K562 (cell line): ENCODE data around the gene PFN3. TPM values are rescaled to one million over a fixed set of nuclear protein-coding genes. Genes with fewer than 3 reads are reported as not detected.

Source experiments
- CCAR2 ChIP-seq: fragments of 200-400 bp; formaldehyde crosslinking; IDR thresholded peaks from 2 replicates; pipeline ENCODE4 v1.6.1; 2017; ENCODE audit warnings: mild to moderate bottlenecking, low read depth, low read length
- FOSL1 ChIP-seq: fragments of 200-800 bp; sonication (Bioruptor generic); conservative IDR thresholded peaks from 2 replicates; pipeline ENCODE4 v1.6.1; 2016; ENCODE audit warnings: missing genetic modification characterization, missing compliant biosample characterization
- HNRNPH1 ChIP-seq: fragments of 200-400 bp; formaldehyde crosslinking; optimal IDR thresholded peaks from 2 replicates; pipeline ENCODE3; 2017; ENCODE audit warnings: low read depth, mild to moderate bottlenecking, low read length, moderate library complexity
- HNRNPL ChIP-seq: fragments of 200-400 bp; formaldehyde crosslinking; IDR thresholded peaks from 2 replicates; pipeline ENCODE4 v1.6.1; 2017; ENCODE audit warnings: low read depth, mild to moderate bottlenecking, low read length
- MAFF ChIP-seq: IDR thresholded peaks from 2 replicates; pipeline ENCODE4 v1.6.1; 2012; ENCODE audit warnings: low read length, improper control_type of control experiment
- NRF1 ChIP-seq, 2 experiments: fragments of 450-650 bp; IDR thresholded peaks in 1 of 2; conservative IDR thresholded peaks in 1 of 2; 2 replicates each; pipeline ENCODE4 v1.6.1; 2014; ENCODE audit warnings: mild to moderate bottlenecking in 2 of 2
- POLR2A ChIP-seq: fragments of 450-650 bp; conservative IDR thresholded peaks from 2 replicates; pipeline ENCODE4 v1.6.1; 2016
- RUNX1 ChIP-seq: sonication (generic); IDR thresholded peaks from 2 replicates; pipeline ENCODE4 v1.6.1; 2016; ENCODE audit warnings: antibody characterized with exemption, low read depth
- TAF15 ChIP-seq: fragments of 200-400 bp; formaldehyde crosslinking; IDR thresholded peaks from 2 replicates; pipeline ENCODE4 v1.6.1; 2017; ENCODE audit warnings: mild to moderate bottlenecking, low read depth, low read length, moderate library complexity
- ZFX ChIP-seq: sonication (generic); formaldehyde crosslinking; IDR thresholded peaks from 2 replicates; pipeline ENCODE4 v1.8.0; 2022; ENCODE audit warnings: mild to moderate bottlenecking, missing genetic modification reagents, moderate library complexity
- ZNF583 ChIP-seq: fragments of 250-450 bp; sonication (Bioruptor Pico); IDR thresholded peaks from 2 replicates; pipeline ENCODE4 v1.4.0; 2020
- polyA plus RNA-seq, 8 experiments: library from polyadenylated mRNA; depleted of rRNA in 4 of 8; stranded (reverse) in 5 of 8; unstranded in 3 of 8; fragments of >200 nt; fragmentation: Nextera tagmentation in 2 of 8; fragmentation: Illumina TruSeq in 1 of 8; extraction: Ambion mirVana in 2 of 8; extraction: Trizol in 1 of 8; gene quantifications; 2 replicates each; pipeline versions ENCODE4 v1.2.1 to v1.2.3, GENCODE V29; 2011 to 2014; ENCODE audit warnings: inconsistent platforms in 1 of 8, missing spikeins in 1 of 8
- total RNA-seq, 7 experiments: library from RNA; depleted of rRNA in 6 of 7; stranded (reverse); fragments of >200 nt in 6 of 7; fragmentation: Illumina TruSeq in 2 of 7; extraction: Trizol in 2 of 7; gene quantifications; 2 replicates each; pipeline versions ENCODE4 v1.2.1 to v1.2.3, GENCODE V29; 2011 to 2021; ENCODE audit warnings: low replicate concordance in 1 of 7
- TF ChIP-seq, protein P1 (sequence below): fragments of 250-450 bp; sonication (Bioruptor Pico); IDR thresholded peaks from 2 replicates; pipeline ENCODE4 v1.9.0; 2021; ENCODE audit warnings: mild to moderate bottlenecking, inconsistent platforms
- TF ChIP-seq, protein P2 (sequence below), 2 experiments: fragments of 450-650 bp in 1 of 2; sonication (generic) in 1 of 2; formaldehyde crosslinking in 1 of 2; IDR thresholded peaks; 2 replicates each; pipeline versions ENCODE4 v1.7.1 to v1.9.0; 2016 to 2022; ENCODE audit warnings: inconsistent platforms in 1 of 2, mild to moderate bottlenecking in 1 of 2, missing genetic modification reagents in 1 of 2
- TF ChIP-seq, protein P3 (sequence below): fragments of 450-650 bp; formaldehyde crosslinking; IDR thresholded peaks from 2 replicates; pipeline ENCODE4 v1.4.0; 2022; ENCODE audit warnings: missing genetic modification characterization

Gene PFN3
- total and polyA plus RNA-seq, 9 of the 15 experiments (the other 6 are each of a cell fraction or from before 2014, with no cell fraction given), result not detected

DNA sequence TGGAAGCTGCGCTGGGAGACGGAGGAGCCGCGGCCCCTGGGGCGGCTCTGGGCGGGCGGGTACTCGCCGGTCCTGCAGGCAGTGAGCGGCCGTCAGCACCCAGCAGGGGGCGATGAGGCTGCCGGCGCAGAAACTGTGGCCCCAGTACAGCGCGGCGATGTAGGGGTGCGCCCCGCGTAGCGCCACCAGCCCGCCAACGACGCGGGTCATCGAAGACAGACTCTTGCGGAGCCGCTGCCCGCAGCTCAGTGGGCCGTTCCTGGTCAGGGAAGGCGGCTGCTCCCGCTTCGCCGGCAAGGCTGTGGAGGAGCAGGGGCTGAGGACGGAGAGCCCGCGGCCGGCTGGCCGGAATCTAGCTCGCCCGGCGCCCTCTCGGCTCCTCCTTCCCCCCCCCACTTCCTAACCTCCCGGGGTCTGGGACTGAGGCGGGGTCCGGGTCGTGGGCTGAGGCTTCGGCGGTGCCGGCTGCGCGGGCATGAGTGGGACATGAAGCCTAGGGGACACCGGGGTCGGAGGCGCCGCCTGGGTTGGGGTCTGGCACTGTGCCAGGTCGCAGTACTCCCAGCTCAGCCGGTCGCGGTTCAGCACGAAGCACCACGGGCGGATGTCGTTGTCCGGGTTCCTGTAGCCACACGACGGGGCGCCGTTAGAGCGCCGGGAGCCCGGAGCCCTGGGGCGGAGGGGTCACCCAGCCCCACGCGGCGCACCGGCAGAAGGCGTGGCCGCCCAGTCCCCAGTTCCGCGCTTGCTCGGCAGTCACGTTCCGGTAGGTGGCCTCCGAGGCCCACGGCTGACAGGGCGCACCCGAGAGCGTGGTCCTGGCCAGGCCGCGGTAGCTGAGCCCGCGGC lies 3.6 kb upstream of the PFN3 start (continued):
- TF ChIP-seq, protein P1, sequence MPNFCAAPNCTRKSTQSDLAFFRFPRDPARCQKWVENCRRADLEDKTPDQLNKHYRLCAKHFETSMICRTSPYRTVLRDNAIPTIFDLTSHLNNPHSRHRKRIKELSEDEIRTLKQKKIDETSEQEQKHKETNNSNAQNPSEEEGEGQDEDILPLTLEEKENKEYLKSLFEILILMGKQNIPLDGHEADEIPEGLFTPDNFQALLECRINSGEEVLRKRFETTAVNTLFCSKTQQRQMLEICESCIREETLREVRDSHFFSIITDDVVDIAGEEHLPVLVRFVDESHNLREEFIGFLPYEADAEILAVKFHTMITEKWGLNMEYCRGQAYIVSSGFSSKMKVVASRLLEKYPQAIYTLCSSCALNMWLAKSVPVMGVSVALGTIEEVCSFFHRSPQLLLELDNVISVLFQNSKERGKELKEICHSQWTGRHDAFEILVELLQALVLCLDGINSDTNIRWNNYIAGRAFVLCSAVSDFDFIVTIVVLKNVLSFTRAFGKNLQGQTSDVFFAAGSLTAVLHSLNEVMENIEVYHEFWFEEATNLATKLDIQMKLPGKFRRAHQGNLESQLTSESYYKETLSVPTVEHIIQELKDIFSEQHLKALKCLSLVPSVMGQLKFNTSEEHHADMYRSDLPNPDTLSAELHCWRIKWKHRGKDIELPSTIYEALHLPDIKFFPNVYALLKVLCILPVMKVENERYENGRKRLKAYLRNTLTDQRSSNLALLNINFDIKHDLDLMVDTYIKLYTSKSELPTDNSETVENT (CRISPR knock-in tag), result peak; percentile 64; the same call in 1 of the 2 replicates
- TF ChIP-seq HNRNPH1 (no peak), CCAR2 (no peak), ZFX (CRISPR knock-in tag) (peak; percentile 93), TAF15 (no peak), MAFF (no peak), HNRNPL (peak; percentile 74; the same call in 1 of the 2 replicates), POLR2A (peak; percentile 77), NRF1 (conservative IDR thresholded peaks at IDR 0.05 in 1 of 2, IDR thresholded peaks at IDR 0.05 in 1 of 2) (peak; percentile 58 to 69), ZNF583 (no peak), RUNX1 (no peak), FOSL1 (tag) (no peak)
- TF ChIP-seq, protein P2, sequence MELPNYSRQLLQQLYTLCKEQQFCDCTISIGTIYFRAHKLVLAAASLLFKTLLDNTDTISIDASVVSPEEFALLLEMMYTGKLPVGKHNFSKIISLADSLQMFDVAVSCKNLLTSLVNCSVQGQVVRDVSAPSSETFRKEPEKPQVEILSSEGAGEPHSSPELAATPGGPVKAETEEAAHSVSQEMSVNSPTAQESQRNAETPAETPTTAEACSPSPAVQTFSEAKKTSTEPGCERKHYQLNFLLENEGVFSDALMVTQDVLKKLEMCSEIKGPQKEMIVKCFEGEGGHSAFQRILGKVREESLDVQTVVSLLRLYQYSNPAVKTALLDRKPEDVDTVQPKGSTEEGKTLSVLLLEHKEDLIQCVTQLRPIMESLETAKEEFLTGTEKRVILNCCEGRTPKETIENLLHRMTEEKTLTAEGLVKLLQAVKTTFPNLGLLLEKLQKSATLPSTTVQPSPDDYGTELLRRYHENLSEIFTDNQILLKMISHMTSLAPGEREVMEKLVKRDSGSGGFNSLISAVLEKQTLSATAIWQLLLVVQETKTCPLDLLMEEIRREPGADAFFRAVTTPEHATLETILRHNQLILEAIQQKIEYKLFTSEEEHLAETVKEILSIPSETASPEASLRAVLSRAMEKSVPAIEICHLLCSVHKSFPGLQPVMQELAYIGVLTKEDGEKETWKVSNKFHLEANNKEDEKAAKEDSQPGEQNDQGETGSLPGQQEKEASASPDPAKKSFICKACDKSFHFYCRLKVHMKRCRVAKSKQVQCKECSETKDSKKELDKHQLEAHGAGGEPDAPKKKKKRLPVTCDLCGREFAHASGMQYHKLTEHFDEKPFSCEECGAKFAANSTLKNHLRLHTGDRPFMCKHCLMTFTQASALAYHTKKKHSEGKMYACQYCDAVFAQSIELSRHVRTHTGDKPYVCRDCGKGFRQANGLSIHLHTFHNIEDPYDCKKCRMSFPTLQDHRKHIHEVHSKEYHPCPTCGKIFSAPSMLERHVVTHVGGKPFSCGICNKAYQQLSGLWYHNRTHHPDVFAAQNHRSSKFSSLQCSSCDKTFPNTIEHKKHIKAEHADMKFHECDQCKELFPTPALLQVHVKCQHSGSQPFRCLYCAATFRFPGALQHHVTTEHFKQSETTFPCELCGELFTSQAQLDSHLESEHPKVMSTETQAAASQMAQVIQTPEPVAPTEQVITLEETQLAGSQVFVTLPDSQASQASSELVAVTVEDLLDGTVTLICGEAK (IDR thresholded peaks at IDR 0.05), result no peak
- TF ChIP-seq, protein P2 (CRISPR knock-in tag; IDR thresholded peaks at IDR 0.05), result no peak
- TF ChIP-seq, protein P3, sequence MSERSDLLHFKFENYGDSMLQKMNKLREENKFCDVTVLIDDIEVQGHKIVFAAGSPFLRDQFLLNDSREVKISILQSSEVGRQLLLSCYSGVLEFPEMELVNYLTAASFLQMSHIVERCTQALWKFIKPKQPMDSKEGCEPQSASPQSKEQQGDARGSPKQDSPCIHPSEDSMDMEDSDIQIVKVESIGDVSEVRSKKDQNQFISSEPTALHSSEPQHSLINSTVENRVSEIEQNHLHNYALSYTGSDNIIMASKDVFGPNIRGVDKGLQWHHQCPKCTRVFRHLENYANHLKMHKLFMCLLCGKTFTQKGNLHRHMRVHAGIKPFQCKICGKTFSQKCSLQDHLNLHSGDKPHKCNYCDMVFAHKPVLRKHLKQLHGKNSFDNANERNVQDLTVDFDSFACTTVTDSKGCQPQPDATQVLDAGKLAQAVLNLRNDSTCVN (CRISPR knock-in tag), result no peak
